Measurements from ENCODE around the gene DLGAP4.

The DLGAP4 gene

GRCh38 chr20:36386236-36386635 lies 80.1 kb downstream of the DLGAP4 start:
- no peak for DNase-seq

- no peak for DNase-seq
These were observed 84.1 kb downstream of the DLGAP4 start for GRCh38 chr20:36390269-36390668.

- DNase-seq, result no peak
These were observed 84.7 kb downstream of the DLGAP4 start for GRCh38 chr20:36390719-36391415.

GRCh38 chr20:36391456-36391855 lies 85.3 kb downstream of the DLGAP4 start:
- DNase-seq, result no peak

- DNase-seq, result no peak
These were observed 85.8 kb downstream of the DLGAP4 start for GRCh38 chr20:36391955-36392354.

- no peak for DNase-seq
These were observed 86.8 kb downstream of the DLGAP4 start for GRCh38 chr20:36392989-36393388.

GRCh38 chr20:36394340-36394965 lies 88.3 kb downstream of the DLGAP4 start:
- no peak for DNase-seq

GRCh38 chr20:36396340-36396739 lies 90.2 kb downstream of the DLGAP4 start:
- no peak for DNase-seq

- DNase-seq, result no peak
These were observed 90.9 kb downstream of the DLGAP4 start for GRCh38 chr20:36396847-36397630.

- DNase-seq, result no peak
These were observed 92.4 kb downstream of the DLGAP4 start for GRCh38 chr20:36398515-36398914.

GRCh38 chr20:36399147-36399968 lies 93.2 kb downstream of the DLGAP4 start:
- peak; percentile 49 for DNase-seq

GRCh38 chr20:36399969-36400545 lies 93.9 kb downstream of the DLGAP4 start:
- DNase-seq, result no peak

GRCh38 chr20:36400909-36401735 lies 95.0 kb downstream of the DLGAP4 start:
- no peak for DNase-seq

- DNase-seq, result no peak
These were observed 96.6 kb downstream of the DLGAP4 start for GRCh38 chr20:36402708-36403107.

GRCh38 chr20:36404435-36404978 lies 98.4 kb downstream of the DLGAP4 start:
- no peak for DNase-seq

- DNase-seq, result no peak
These were observed 99.1 kb downstream of the DLGAP4 start for GRCh38 chr20:36405255-36405654.

GRCh38 chr20:36407199-36407733 lies 101.1 kb downstream of the DLGAP4 start:
- DNase-seq, result peak; percentile 80

GRCh38 chr20:36408219-36408618 lies 102.1 kb downstream of the DLGAP4 start:
- DNase-seq, result peak; percentile 45

GRCh38 chr20:36411861-36412454 lies 105.8 kb downstream of the DLGAP4 start:
- no peak for DNase-seq

- no peak for DNase-seq
These were observed 109.4 kb downstream of the DLGAP4 start for GRCh38 chr20:36415475-36416002.

Measured in NCI-H226 (cell line).